Ovary (tissue), 9 donors: ENCODE results near the gene CSMD2. TPM values are rescaled to one million over a fixed set of nuclear protein-coding genes. Genes with fewer than 3 reads are reported as not detected.

ENCODE experiments used
- DNase-seq, 5 donors: peaks; one replicate each; pipeline ENCODE4 v3.0.0-alpha.2; 2019 to 2020
- H3K27ac ChIP-seq, 2 donors: fragments of 200-600 bp; one replicate each; pipeline versions ENCODE4 v1.5.1 to v1.8.0; 2019 to 2022
- H3K27me3 ChIP-seq: fragments of 200-600 bp; one replicate; pipeline ENCODE4 v1.8.0; 2022
- H3K36me3 ChIP-seq: fragments of 200-600 bp; sonication (generic); one replicate; pipeline ENCODE4 v1.5.1; 2019
- H3K4me1 ChIP-seq: one replicate; pipeline ENCODE4 v1.8.1; 2013; ENCODE audit warnings: mild to moderate bottlenecking, moderate library complexity; ENCODE audit not compliant: insufficient read depth
- H3K4me3 ChIP-seq: fragments of 200-600 bp; sonication (generic); one replicate; pipeline ENCODE4 v1.5.1; 2017
- H3K9me3 ChIP-seq, 2 donors: fragments of 200-600 bp in 1 of 2; sonication (generic) in 1 of 2; one replicate each; pipeline versions ENCODE4 v1.5.1 to v1.8.1; 2013 to 2019; ENCODE audit warnings: mild to moderate bottlenecking in 1 of 2, moderate library complexity in 1 of 2
- CTCF ChIP-seq, 3 donors: fragments of 450-650 bp in 2 of 3; fragments of 200-600 bp in 1 of 3; IDR thresholded peaks; one replicate each; pipeline versions ENCODE4 v1.5.1 to v1.8.0; 2016 to 2022; ENCODE audit warnings: antibody characterized with exemption in 3 of 3, mild to moderate bottlenecking in 1 of 3
- EP300 ChIP-seq: sonication (generic); formaldehyde crosslinking; IDR thresholded peaks from one replicate; pipeline ENCODE4 v1.6.1; 2017; ENCODE audit warnings: antibody characterized with exemption
- POLR2A ChIP-seq: fragments of 450-650 bp; IDR thresholded peaks from one replicate; pipeline ENCODE4 v1.6.1; 2017; ENCODE audit warnings: antibody characterized with exemption, mild to moderate bottlenecking, moderate library complexity
- whole genome bisulfite sequencing, 3 donors: extraction: QIAGEN DNeasy Blood & Tissue Kit in 1 of 3; methylation state at CpG; one replicate each; pipeline versions ENCODE4 v1.1.5 to v1.1.7; 2013 to 2017; 5-methylcytosine and 5-hydroxymethylcytosine counted together
- intact Hi-C, 4 donors: fragments of 100-400 bp; cut with DNase I; formaldehyde crosslinking; loops; one replicate each; pipeline versions ENCODE4 v1.11.0 to v1.15.1; 2022 to 2023
- polyA plus RNA-seq, 2 donors: library from polyadenylated mRNA; stranded (reverse); fragments of 200-250 nt in 1 of 2; fragments of 350-450 nt in 1 of 2; fragmentation: Illumina TruSeq in 1 of 2; extraction: RNeasy Lipid Tissue Mini Kit (QIAGEN cat#74804) in 1 of 2; gene quantifications; one replicate each; pipeline ENCODE4 v1.2.3, GENCODE V29; 2013 to 2014
- total RNA-seq, 7 donors: library from RNA; depleted of rRNA in 2 of 7; stranded (reverse); fragments of >200 nt in 2 of 7; fragmentation: NEBNext Ultra II Directional in 3 of 7; extraction: Animal tissue kit (Norgen Biotek cat#: 25700) in 3 of 7; gene quantifications; one replicate each; pipeline versions ENCODE4 v1.1.0 to v1.2.4, GENCODE V29; 2016 to 2023
- donor health status: DM: no; HTN: no; CAD: no; lungs with moderate emphysema.
- donor health status: DM: no; HTN: no; CAD: no.
- donor health status: Bipolar disorder and iron deficiency.
- donor health status: DM: yes; HTN: yes; CAD: no.
- donor health status: DM: no; HTN: no; CAD: no.
- donor health status: DM: yes; HTN: yes; CAD: no.

Gene CSMD2
- total and polyA plus RNA-seq, 9 donors, result 0.04 to 1.6 (median 0.18) TPM; not detected in 3

GRCh38 chr1:34131396-34132160 lies 33.5 kb downstream of the CSMD2 start:
- H3K36me3 ChIP-seq, result no peaks in the 10 kb centered on the region
- 78 to 94% (median 86%) methylated on average over 3 of the region's 3 CpGs for WGBS, 3 donors
- intact Hi-C loops, result no loop called here

GRCh38 chr1:34130306-34130705 lies 34.7 kb downstream of the CSMD2 start:
- TF ChIP-seq CTCF (IDR thresholded peaks at IDR 0.05) (no peak), POLR2A (no peak)
- 48 to 66% (median 52%) methylated on average over 5 of the region's 5 CpGs for WGBS, 3 donors
- intact Hi-C loops, result no loop called here
- Histone ChIP-seq H3K36me3 (no peaks in the 10 kb centered on the region), H3K4me3 (no peak overlapping the region), H3K4me1 (no peaks in the 10 kb centered on the region), H3K27me3 (no peaks in the 10 kb centered on the region), H3K27ac (no peak overlapping the region), H3K9me3 (no peaks in the 10 kb centered on the region)
- no peak for DNase-seq

More at GRCh38 chr1:34131396-34132160, 33.5 kb downstream of the CSMD2 start:
- no peak for TF ChIP-seq CTCF (IDR thresholded peaks at IDR 0.05)
- TF ChIP-seq POLR2A, result no peak
- no peak for TF ChIP-seq EP300
- Histone ChIP-seq H3K9me3 (no peaks in the 10 kb centered on the region), H3K27me3 (no peaks in the 10 kb centered on the region), H3K27ac (no peak overlapping the region), H3K4me3 (no peak overlapping the region), H3K4me1 (no peaks in the 10 kb centered on the region)
- no peak for DNase-seq

GRCh38 chr1:34129630-34130029 lies 35.4 kb downstream of the CSMD2 start:
- Histone ChIP-seq H3K4me1 (no peaks in the 10 kb centered on the region), H3K27me3 (no peaks in the 10 kb centered on the region), H3K9me3 (no peaks in the 10 kb centered on the region), H3K27ac (no peak overlapping the region), H3K4me3 (no peak overlapping the region), H3K36me3 (no peaks in the 10 kb centered on the region)
- no peak for DNase-seq
- TF ChIP-seq EP300 (no peak), POLR2A (no peak), CTCF (IDR thresholded peaks at IDR 0.05) (no peak)
- WGBS, 3 donors, result 67 to 82% (median 71%) methylated on average over 6 of the region's 6 CpGs
- intact Hi-C loops, result no loop called here

GRCh38 chr1:34128186-34128889 lies 36.7 kb downstream of the CSMD2 start:
- no peak for TF ChIP-seq CTCF (IDR thresholded peaks at IDR 0.05)
- TF ChIP-seq POLR2A, result no peak
- TF ChIP-seq EP300, result no peak
- Histone ChIP-seq H3K27me3 (no peaks in the 10 kb centered on the region), H3K27ac (no peak overlapping the region), H3K4me1 (no peaks in the 10 kb centered on the region), H3K9me3 (no peaks in the 10 kb centered on the region), H3K36me3 (no peaks in the 10 kb centered on the region), H3K4me3 (no peak overlapping the region)
- DNase-seq, result no peak
- 84 to 91% (median 87%) methylated on average over 13 of the region's 13 CpGs for WGBS, 3 donors
- intact Hi-C loops, result no loop called here
